ENCODE results near the gene SYPL2.

GRCh38 chr1:109426281-109427170 lies 39.8 kb upstream of the SYPL2 start, which contains the start of gene PSMA5:
- TF ChIP-seq CTCF (IDR thresholded peaks at IDR 0.05) (peak in 1 of 5 experiments; percentile 31), EP300 (IDR thresholded peaks at IDR 0.05) (peak; percentile 30 to 83), POLR2A (IDR thresholded peaks at IDR 0.05) (peak in 1 of 2 donors; percentile 67)

Measured in tibial nerve (tissue), 4 donors.